Measurements from ENCODE around the gene CLCN3.
"Not testable (repeated sequence)": the region's sequence is repeated elsewhere in the genome, so short reads cannot be mapped to it uniquely, and the experiment has no call there.

DNA sequence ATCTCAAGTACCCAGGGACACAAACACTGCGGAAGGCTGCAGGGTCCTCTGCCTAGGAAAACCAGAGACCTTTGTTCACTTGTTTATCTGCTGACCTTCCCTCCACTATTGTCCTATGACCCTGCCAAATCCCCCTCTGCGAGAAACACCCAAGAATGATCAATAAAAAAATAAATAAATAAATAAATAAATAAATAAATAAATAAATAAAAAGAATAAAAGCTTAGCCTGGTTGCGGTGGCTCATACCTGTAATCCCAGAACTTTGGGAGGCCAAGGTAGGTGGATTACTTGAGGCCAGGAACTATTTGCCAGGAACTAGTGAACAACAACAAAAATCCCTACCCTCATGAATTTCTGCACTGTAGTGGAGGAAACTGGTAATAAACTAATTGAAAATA lies 49.4 kb upstream of the CLCN3 start:
- TF ChIP-seq YY1 (IDR thresholded peaks at IDR 0.05; ENCODE audit: insufficient read depth, insufficient read length); SUZ12 (IDR thresholded peaks at IDR 0.05; ENCODE audit: extremely low read depth, insufficient read depth, insufficient read length): not testable (repeated sequence)
